Activated B cell treated with CpG ODN at 0.5 μM for 24 hours (primary cell): ENCODE data around the gene CCDC81. TPM values are rescaled to one million over a fixed set of nuclear protein-coding genes. Genes with fewer than 3 reads are reported as not detected.
"Not testable (repeated sequence)": the region's sequence is repeated elsewhere in the genome, so short reads cannot be mapped to it uniquely, and the experiment has no call there.

Experiments
- ATAC-seq: fragments of 200-7000 bp; cut with Tn5 transposase; one replicate; pipeline ENCODE4 v1.10.0; 2021; ENCODE audit warnings: low read depth, mild to moderate bottlenecking, moderate library complexity
- CTCF ChIA-PET: fragments of 350-600 bp; sonication (Branson Sonifier 250); formaldehyde crosslinking; loops from one replicate; lab custom pipeline; 2021; ENCODE audit warnings: antibody characterized with exemption; lab: Charles Lee
- POLR2A ChIA-PET: fragments of 350-600 bp; sonication (Branson Sonifier 250); formaldehyde crosslinking; loops from one replicate; lab custom pipeline; 2021; ENCODE audit warnings: antibody characterized with exemption; lab: Charles Lee
- DNase-seq: peaks from one replicate; pipeline ENCODE4 v3.0.0; 2022
- H3K27ac Mint-ChIP-seq: one replicate; pipeline ENCODE4 v1.8.0; 2020; ENCODE audit warnings: mixed read lengths
- H3K27me3 Mint-ChIP-seq: one replicate; pipeline ENCODE4 v1.8.0; 2021; ENCODE audit warnings: mixed read lengths
- H3K36me3 Mint-ChIP-seq: one replicate; pipeline ENCODE4 v1.8.0; 2021; ENCODE audit warnings: low read depth, mixed read lengths
- H3K4me1 Mint-ChIP-seq: one replicate; pipeline ENCODE4 v1.8.0; 2021; ENCODE audit warnings: mixed read lengths
- H3K4me3 Mint-ChIP-seq: one replicate; pipeline ENCODE4 v1.8.0; 2020; ENCODE audit warnings: mild to moderate bottlenecking, mixed read lengths
- H3K9me3 Mint-ChIP-seq: one replicate; pipeline ENCODE4 v1.8.0; 2020; ENCODE audit warnings: mixed read lengths
- CTCF ChIP-seq: fragments of 200-600 bp; IDR thresholded peaks from one replicate; pipeline ENCODE4 v1.8.0; 2022; ENCODE audit warnings: antibody characterized with exemption, mild to moderate bottlenecking
- intact Hi-C: fragments of 100-400 bp; cut with micrococcal nuclease; formaldehyde crosslinking; loops from one replicate; pipeline ENCODE4 v1.15.1; 2024
- total RNA-seq: library from RNA; stranded (reverse); gene quantifications from 2 replicates; pipeline ENCODE4 v1.2.3, GENCODE V29; 2022

Gene CCDC81
- total RNA-seq, 1 donor from 2014 or later = 0.82 TPM

- Mint-ChIP-seq H3K9me3 (no peaks in the 10 kb centered on the region), H3K36me3 (no peaks in the 10 kb centered on the region), H3K4me1 (no peaks in the 10 kb centered on the region), H3K27ac (no peak overlapping the region), H3K4me3 (no peak overlapping the region), H3K27me3 (no peaks in the 10 kb centered on the region)
- DNase-seq (no peak), ATAC-seq (no peak)
- ChIA-PET POLR2A (no interaction called here), CTCF (no interaction called here)
- intact Hi-C loops = no loop called here
- TF ChIP-seq CTCF = no peak
Measured at GRCh38 chr11:86355256-86355655, 19.4 kb upstream of the CCDC81 start.

DNA sequence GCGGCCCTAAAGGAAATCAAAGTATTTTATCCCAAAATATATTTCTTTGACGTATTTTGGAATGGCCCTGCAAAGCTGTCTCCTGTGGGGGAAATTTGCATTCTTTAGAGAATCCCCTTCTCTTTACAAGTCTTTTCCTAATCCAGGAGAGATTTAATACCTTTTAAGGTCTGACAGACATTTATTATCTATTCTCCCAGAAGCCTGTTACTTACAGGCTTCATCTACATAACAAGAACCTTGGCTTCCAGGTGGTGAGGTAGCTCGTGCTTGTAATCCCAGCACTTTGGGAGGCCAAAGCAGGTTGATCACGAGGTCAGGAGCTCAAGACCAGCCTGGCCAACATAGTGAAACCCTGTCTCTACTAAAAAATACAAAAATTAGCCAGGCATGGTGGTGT is 17.3 kb upstream of the CCDC81 start:
- H3K4me1 Mint-ChIP-seq, CTCF ChIA-PET, H3K27ac Mint-ChIP-seq: not testable (repeated sequence)

GRCh38 chr11:86358720-86359119 is 16.0 kb upstream of the CCDC81 start:
- Mint-ChIP-seq H3K36me3 (peaks cover 5% of the 10 kb centered on the region), H3K27ac (no peak overlapping the region), H3K4me3 (no peak overlapping the region), H3K27me3 (no peaks in the 10 kb centered on the region), H3K9me3 (peaks cover 7% of the 10 kb centered on the region), H3K4me1 (no peaks in the 10 kb centered on the region)
- TF ChIP-seq CTCF = no peak
- intact Hi-C loops = no loop called here
- CTCF ChIA-PET = no interaction called here
- POLR2A ChIA-PET = no interaction called here
- DNase-seq (no peak), ATAC-seq (no peak)

More for the DNA sequence above, 17.3 kb upstream of the CCDC81 start:
- H3K36me3 Mint-ChIP-seq, intact Hi-C loops, H3K9me3 Mint-ChIP-seq, H3K4me3 Mint-ChIP-seq, DNase-seq, ATAC-seq, H3K27me3 Mint-ChIP-seq: not testable (repeated sequence)
- POLR2A ChIA-PET = interaction anchor here (0.7 kb wide), 1 partner anchor 488 kb away, joined by 3 read pairs; no protein-coding TSS in a partner anchor

- Mint-ChIP-seq H3K36me3 (peaks cover 9% of the 10 kb centered on the region), H3K9me3 (peaks cover 12% of the 10 kb centered on the region), H3K27me3 (no peaks in the 10 kb centered on the region), H3K4me3 (no peak overlapping the region), H3K27ac (no peak overlapping the region), H3K4me1 (no peaks in the 10 kb centered on the region)
- intact Hi-C loops = no loop called here
- DNase-seq = no peak
- ATAC-seq = no peak
- CTCF ChIA-PET = no interaction called here
- no peak for TF ChIP-seq CTCF
- POLR2A ChIA-PET = no interaction called here
Measured at GRCh38 chr11:86360775-86361395, 13.8 kb upstream of the CCDC81 start.

GRCh38 chr11:86363424-86363823 is 11.3 kb upstream of the CCDC81 start:
- no peak for TF ChIP-seq CTCF
- intact Hi-C loops = no loop called here
- ChIA-PET POLR2A (no interaction called here), CTCF (no interaction called here)
- Mint-ChIP-seq H3K36me3 (peaks cover 9% of the 10 kb centered on the region), H3K9me3 (peaks cover 12% of the 10 kb centered on the region), H3K27ac (no peak overlapping the region), H3K27me3 (no peaks in the 10 kb centered on the region), H3K4me1 (no peaks in the 10 kb centered on the region), H3K4me3 (no peak overlapping the region)
- ATAC-seq (no peak), DNase-seq (no peak)

DNA sequence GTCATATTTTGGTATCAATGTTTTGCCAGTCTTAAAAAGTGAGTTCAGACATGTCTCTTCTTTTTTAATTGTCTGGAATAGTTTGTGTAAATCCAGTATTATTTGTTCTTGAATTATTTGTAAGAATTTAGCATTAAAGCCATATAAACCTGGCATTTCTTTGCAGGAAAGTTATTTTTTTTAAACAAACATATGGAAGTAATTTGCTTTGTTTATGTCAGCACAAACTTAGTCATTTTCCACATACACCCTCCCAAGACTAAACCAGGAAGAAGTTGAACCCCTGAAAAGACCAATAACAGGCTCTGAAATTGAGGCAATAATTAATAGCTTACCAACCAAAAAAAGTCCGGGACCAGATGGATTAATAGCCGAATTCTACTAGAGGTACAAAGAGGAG is 9.1 kb upstream of the CCDC81 start:
- Mint-ChIP-seq H3K4me3 (no peak overlapping the region), H3K4me1 (no peaks in the 10 kb centered on the region), H3K27me3 (no peaks in the 10 kb centered on the region), H3K27ac (no peak overlapping the region), H3K36me3 (peaks cover 9% of the 10 kb centered on the region), H3K9me3 (peaks cover 12% of the 10 kb centered on the region)
- CTCF ChIA-PET = no interaction called here
- no peak for TF ChIP-seq CTCF
- ATAC-seq = no peak
- intact Hi-C loops = no loop called here
- DNase-seq = no peak
- POLR2A ChIA-PET = no interaction called here
